Heart right ventricle (tissue), 16 donors: Measurements from ENCODE around the gene TPO. TPM values are rescaled to one million over a fixed set of nuclear protein-coding genes. Genes with fewer than 3 reads are reported as not detected.

ENCODE experiments used
- ATAC-seq, 8 donors: fragments of 200-7000 bp; cut with Tn5 transposase; one replicate each; pipeline ENCODE4 v1.9.1; 2020; ENCODE audit warnings: mild to moderate bottlenecking in 8 of 8, moderate library complexity in 8 of 8, moderate number of reproducible peaks in 1 of 8
- DNase-seq, 2 donors: peaks; one replicate each; pipeline ENCODE4 v3.0.0-alpha.2; 2020
- H3K27ac ChIP-seq, 10 donors: fragments of 200-600 bp; sonication (generic) in 2 of 10; one replicate each; pipeline versions ENCODE4 v1.5.0 to v1.8.0; 2020 to 2022; ENCODE audit warnings: mild to moderate bottlenecking in 3 of 10
- H3K27me3 ChIP-seq, 7 donors: fragments of 200-600 bp; one replicate each; pipeline ENCODE4 v1.8.0; 2021 to 2022; ENCODE audit warnings: mild to moderate bottlenecking in 2 of 7
- H3K36me3 ChIP-seq, 9 donors: fragments of 200-600 bp; sonication (generic) in 1 of 9; one replicate each; pipeline versions ENCODE4 v1.5.0 to v1.8.0; 2020 to 2022; ENCODE audit warnings: mild to moderate bottlenecking in 2 of 9
- H3K4me1 ChIP-seq, 9 donors: fragments of 200-600 bp; sonication (generic) in 1 of 9; one replicate each; pipeline versions ENCODE4 v1.5.0 to v1.8.0; 2020 to 2022; ENCODE audit warnings: mild to moderate bottlenecking in 4 of 9
- H3K4me3 ChIP-seq, 10 donors: fragments of 200-600 bp; sonication (generic) in 2 of 10; one replicate each; pipeline versions ENCODE4 v1.5.0 to v1.8.0; 2020 to 2022; ENCODE audit warnings: mild to moderate bottlenecking in 7 of 10, moderate library complexity in 2 of 10
- H3K9me3 ChIP-seq, 11 donors: fragments of 200-600 bp in 10 of 11; sonication (generic) in 2 of 11; one replicate each; pipeline versions ENCODE4 v1.5.0 to v1.8.0; 2013 to 2022; ENCODE audit warnings: mild to moderate bottlenecking in 2 of 11, control low read depth in 1 of 11, moderate library complexity in 1 of 11
- WGBS, 2 donors: extraction: QIAGEN DNeasy Blood & Tissue Kit; methylation state at CpG; one replicate each; pipeline ENCODE4 v1.1.7; 2013; ENCODE audit warnings: inconsistent platforms in 1 of 2; 5-methylcytosine and 5-hydroxymethylcytosine counted together
- intact Hi-C, 10 donors: fragments of 100-400 bp; cut with DNase I; formaldehyde crosslinking; loops; one replicate each; pipeline versions ENCODE4 v1.11.1 to v1.14.2; 2022
- polyA plus RNA-seq, 2 donors: library from polyadenylated mRNA; stranded (reverse); fragments of 200-250 nt; gene quantifications; one replicate each; pipeline ENCODE4 v1.2.3, GENCODE V29; 2013
- total RNA-seq, 10 donors: library from RNA; stranded (reverse); fragmentation: NEBNext Ultra II Directional in 3 of 10; extraction: Animal tissue kit (Norgen Biotek cat#: 25700) in 3 of 10; gene quantifications; one replicate each; pipeline versions ENCODE4 v1.2.1 to v1.2.4, GENCODE V29; 2021 to 2023
- TF ChIP-seq, protein P1 (sequence below), 9 donors: fragments of 200-600 bp; sonication (generic) in 2 of 9; IDR thresholded peaks; one replicate each; pipeline versions ENCODE4 v1.5.0 to v1.8.0; 2021 to 2022; ENCODE audit warnings: antibody characterized with exemption in 9 of 9, mild to moderate bottlenecking in 5 of 9, moderate library complexity in 1 of 9
- donor health status: Arrhythmogenic right ventricular cardiomyopathy.
- donor health status: ischemic (EF 13 %, LVEDD 7.1; RV severe dilation, severe dysfunction).
- donor health status: healthy with polysubstance abuse.
- donor health status: DM: no; HTN: yes; CAD: no.
- donor health status: DM: no; HTN: no; CAD: no.
- donor health status: ischemic (EF 25% LVEDD 6.9; RV normal size, moderate dysfunction).
- donor health status: ischemic (EF 25% LVEDD 5.7; RV mildly dilated, moderate dysfunction).
- donor health status: healthy.
- donor health status: DM: yes; HTN: yes; CAD: no.
- donor health status: Ischemic cardiomyopathy.
- donor health status: ischemic (EF 35%, LVEDD 5.7; RV mildly dilated, moderate dysfunction).
- donor health status: nonischemic (EF 11% LVEDD 7.7; RV severe dilation, severe dysfunction).
- donor health status: DM: yes; HTN: yes; CAD: no.
- donor health status: PGD.
- donor health status: ischemic (EF 29% LVEDD 5.4; RV normal size, mild dysfunction).
- donor health status: nonischemic (EF 23%, LVEDD 6.1; RV moderate dilation, normal function).

The TPO gene
- total and polyA plus RNA-seq, 12 donors = 0.85 to 22.1 (median 6.4) TPM

- DNase-seq = peak in 1 of 2 donors; percentile 43
Observed at GRCh38 chr2:1591461-1591770, 178.2 kb downstream of the TPO start.

More at GRCh38 chr2:1591461-1591770, 178.2 kb downstream of the TPO start:
- Histone ChIP-seq H3K4me1 (peaks cover 5 to 54% (median 41%) of the 10 kb centered on the region in 9 donors), H3K27me3 (peaks cover 0 to 18% (median 0%) of the 10 kb centered on the region in 7 donors), H3K36me3 (no peaks in the 10 kb centered on the region), H3K27ac (peak overlapping the region; percentile 2 to 84 (median 62)), H3K9me3 (peaks cover 0 to 6% (median 0%) of the 10 kb centered on the region in 11 donors), H3K4me3 (peak overlapping the region in 7 of 10 donors; percentile 7 to 41 (median 30))
- intact Hi-C loops = loop anchor here in 8 of 10 donors (2.0 to 10.0 kb wide), 7 partner anchors 41 to 161 kb away; partner anchors contain the start of gene PXDN (in 3 of the 8)
- 31 to 45% methylated on average over 16 of the region's 16 CpGs for WGBS, 2 donors
- ATAC-seq = peak; percentile 19 to 56 (median 36)
- TF ChIP-seq, protein P1, sequence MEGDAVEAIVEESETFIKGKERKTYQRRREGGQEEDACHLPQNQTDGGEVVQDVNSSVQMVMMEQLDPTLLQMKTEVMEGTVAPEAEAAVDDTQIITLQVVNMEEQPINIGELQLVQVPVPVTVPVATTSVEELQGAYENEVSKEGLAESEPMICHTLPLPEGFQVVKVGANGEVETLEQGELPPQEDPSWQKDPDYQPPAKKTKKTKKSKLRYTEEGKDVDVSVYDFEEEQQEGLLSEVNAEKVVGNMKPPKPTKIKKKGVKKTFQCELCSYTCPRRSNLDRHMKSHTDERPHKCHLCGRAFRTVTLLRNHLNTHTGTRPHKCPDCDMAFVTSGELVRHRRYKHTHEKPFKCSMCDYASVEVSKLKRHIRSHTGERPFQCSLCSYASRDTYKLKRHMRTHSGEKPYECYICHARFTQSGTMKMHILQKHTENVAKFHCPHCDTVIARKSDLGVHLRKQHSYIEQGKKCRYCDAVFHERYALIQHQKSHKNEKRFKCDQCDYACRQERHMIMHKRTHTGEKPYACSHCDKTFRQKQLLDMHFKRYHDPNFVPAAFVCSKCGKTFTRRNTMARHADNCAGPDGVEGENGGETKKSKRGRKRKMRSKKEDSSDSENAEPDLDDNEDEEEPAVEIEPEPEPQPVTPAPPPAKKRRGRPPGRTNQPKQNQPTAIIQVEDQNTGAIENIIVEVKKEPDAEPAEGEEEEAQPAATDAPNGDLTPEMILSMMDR (IDR thresholded peaks at IDR 0.05) = no peak
